ENCODE results near the gene E2F4. TPM values are rescaled to one million over a fixed set of nuclear protein-coding genes. Genes with fewer than 3 reads are reported as not detected.

The E2F4 gene
- total RNA-seq, 1 experiment from 2014 or later = 86.2 TPM

DNA sequence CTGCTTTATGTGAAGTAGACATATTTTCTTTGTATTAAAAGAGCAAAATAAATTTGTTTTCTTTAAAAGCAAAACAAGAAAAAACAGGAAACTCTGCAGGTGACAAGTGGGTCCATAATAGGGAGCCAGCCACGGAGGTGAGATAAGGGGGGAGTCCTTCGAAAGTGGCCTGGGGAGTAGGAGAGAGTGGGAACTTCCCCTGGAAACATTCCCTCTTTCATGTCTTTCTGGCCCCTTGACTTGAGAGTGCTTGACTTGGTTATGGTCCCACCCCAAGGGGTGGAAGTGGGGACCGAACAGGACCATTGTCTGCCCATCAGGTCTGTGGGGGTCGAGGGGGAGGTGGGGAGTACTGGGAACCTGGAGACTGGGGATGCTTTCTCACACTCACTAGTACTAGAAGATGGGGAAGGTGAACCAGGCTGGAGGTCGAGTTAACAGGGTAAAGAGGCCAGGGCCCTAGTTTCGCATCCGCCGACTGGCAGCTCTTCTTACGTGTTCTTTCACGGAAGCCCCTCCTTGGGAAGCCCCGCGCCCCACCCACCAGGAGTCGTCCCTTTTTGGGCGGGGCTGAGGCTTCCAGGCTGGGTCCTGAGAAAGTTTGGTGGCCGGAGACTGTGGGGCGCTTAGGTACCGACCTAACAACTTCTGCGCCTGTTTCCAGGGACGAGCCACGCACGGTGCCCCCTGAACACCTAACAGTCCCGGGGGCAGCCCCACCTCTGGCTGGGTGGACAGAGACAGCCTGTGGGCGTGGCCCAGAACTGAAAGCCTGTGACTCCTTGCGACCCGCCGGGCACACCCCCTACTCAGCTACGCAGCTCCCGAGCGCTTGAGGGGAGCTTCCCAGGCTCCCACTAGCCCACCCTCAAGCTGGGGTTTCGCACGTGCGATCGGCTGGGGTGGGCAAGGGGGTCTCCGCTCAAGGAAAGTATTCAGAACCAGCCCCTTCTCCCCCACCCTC, 33.0 kb upstream of the E2F4 start:
- Histone ChIP-seq H3K79me2 (ENCODE audit: low read length) (no peaks in the 10 kb centered on the region), H2AFZ (ENCODE audit: low read length) (peak overlapping the region; percentile 80; the same call in 1 of the 2 replicates), H3F3A (ENCODE audit: low read length, unreplicated experiment) (no peaks in the 10 kb centered on the region), H3K4me1 (ENCODE audit: insufficient read depth, low read length) (peaks cover 21% of the 10 kb centered on the region), H3K27me3 (ENCODE audit: low read length) (no peaks in the 10 kb centered on the region), H3K4me2 (ENCODE audit: low read length) (peak overlapping the region; percentile 98), H3K27ac (ENCODE audit: low read length) (peak overlapping the region; percentile 39; the same call in 1 of the 2 replicates), H3K4me3 (ENCODE audit: low read length) (peak overlapping the region; percentile 95), H3K36me3 (ENCODE audit: low read depth, low read length) (no peaks in the 10 kb centered on the region), H3K9me3 (ENCODE audit: low read length) (no peaks in the 10 kb centered on the region), H3K9ac (ENCODE audit: low read length) (peak overlapping the region; percentile 81), H3K9me2 (replicated peaks; ENCODE audit: low read length) (no peaks in the 10 kb centered on the region), H4K20me1 (ENCODE audit: low read length) (no peaks in the 10 kb centered on the region)
- POLR2A ChIA-PET (ENCODE audit: unreplicated experiment) = no interaction called here
- BruUV-seq (replicated peaks) = TSS peak; percentile 45
- intact Hi-C loops (cut with micrococcal nuclease) = loop anchor here (1.0 to 5.0 kb wide), 2 partner anchors 24 to 207 kb away; partner anchors contain the start of gene MATCAP1
- TF ChIP-seq EZH2phosphoT487 (IDR thresholded peaks at IDR 0.05; ENCODE audit: borderline replicate concordance, low read length) = no peak
- no peak for TF ChIP-seq CTCF (conservative IDR thresholded peaks at IDR 0.05; ENCODE audit: low read depth, low read length)
- TF ChIP-seq EZH2 (IDR thresholded peaks at IDR 0.05; ENCODE audit: low read length, unreplicated experiment) = no peak
- DNase-seq (peak; percentile 49), ATAC-seq (peak; percentile 14)
- CTCF ChIA-PET = interaction anchor here (2.0 kb wide), 1 partner anchor 26 kb away, joined by 4 read pairs; no protein-coding TSS in a partner anchor

DNA sequence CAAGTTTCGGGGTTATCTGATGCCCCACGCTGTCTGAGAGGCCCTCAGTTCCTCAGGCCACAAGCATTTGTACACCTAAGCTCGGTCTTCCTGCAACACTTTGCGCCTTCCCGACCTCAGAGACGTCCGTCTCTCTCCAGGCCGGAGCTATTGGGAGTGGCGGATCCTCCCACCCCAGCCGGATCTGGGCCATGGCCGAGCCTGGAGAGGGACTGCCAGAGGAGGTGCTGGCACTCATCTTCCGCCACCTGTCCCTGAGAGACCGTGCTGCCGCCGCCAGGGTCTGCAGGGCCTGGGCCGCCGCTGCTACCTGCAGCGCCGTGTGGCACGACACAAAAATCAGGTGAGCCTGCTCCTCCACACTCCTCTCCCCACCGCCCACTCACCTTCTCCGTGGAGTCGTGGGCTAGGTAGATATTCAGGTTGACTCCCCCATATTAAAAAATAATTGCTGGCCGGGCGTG, 30.3 kb upstream of the E2F4 start:
- Histone ChIP-seq H3K9me2 (replicated peaks; ENCODE audit: low read length) (no peaks in the 10 kb centered on the region), H3F3A (ENCODE audit: low read length, unreplicated experiment) (no peaks in the 10 kb centered on the region), H3K4me2 (ENCODE audit: low read length) (peak overlapping the region; percentile 98), H4K20me1 (ENCODE audit: low read length) (no peaks in the 10 kb centered on the region), H3K79me2 (ENCODE audit: low read length) (no peaks in the 10 kb centered on the region), H3K9ac (ENCODE audit: low read length) (peak overlapping the region; percentile 81), H3K27ac (ENCODE audit: low read length) (0 out of 2 replicates have a peak overlapping the region, but pooled peaks have one; percentile 5), H3K36me3 (ENCODE audit: low read depth, low read length) (no peaks in the 10 kb centered on the region), H3K4me3 (ENCODE audit: low read length) (peak overlapping the region; percentile 95), H2AFZ (ENCODE audit: low read length) (peak overlapping the region; percentile 80), H3K27me3 (ENCODE audit: low read length) (no peaks in the 10 kb centered on the region), H3K9me3 (ENCODE audit: low read length) (no peaks in the 10 kb centered on the region), H3K4me1 (ENCODE audit: insufficient read depth, low read length) (peaks cover 18% of the 10 kb centered on the region)
- ATAC-seq (peak; percentile 20), DNase-seq (peak; percentile 41)
- no TSS peak for BruUV-seq (replicated peaks)
- CTCF ChIA-PET = no interaction called here
- intact Hi-C loops (cut with micrococcal nuclease) = loop anchor here (2.0 to 5.0 kb wide), 2 partner anchors 13 to 144 kb away; no protein-coding TSS in a partner anchor
- POLR2A ChIA-PET (ENCODE audit: unreplicated experiment) = no interaction called here
- TF ChIP-seq EZH2phosphoT487 (IDR thresholded peaks at IDR 0.05; ENCODE audit: borderline replicate concordance, low read length) (no peak), EZH2 (IDR thresholded peaks at IDR 0.05; ENCODE audit: low read length, unreplicated experiment) (no peak), CTCF (conservative IDR thresholded peaks at IDR 0.05; ENCODE audit: low read depth, low read length) (no peak)
